Mesodermal cell (in vitro differentiated cells): ENCODE results near the gene CDC42EP1.
A peak's percentile ranks its signal among the peaks of the same experiment; 100 is the strongest.
"Not testable (repeated sequence)": the region's sequence is repeated elsewhere in the genome, so short reads cannot be mapped to it uniquely, and the experiment has no call there.

Source experiments
- H3K27ac ChIP-seq: 2 replicates; pipeline ENCODE4 v1.7.0; 2013; ENCODE audit warnings: mild to moderate bottlenecking, low read depth, low read length, moderate library complexity; ENCODE audit not compliant: severe bottlenecking
- H3K36me3 ChIP-seq: 2 replicates; pipeline ENCODE4 v1.7.1; 2013; ENCODE audit warnings: mild to moderate bottlenecking, low read length, moderate library complexity; ENCODE audit not compliant: control insufficient read depth, insufficient read depth
- H3K4me1 ChIP-seq: one replicate; pipeline ENCODE4 v1.7.1; 2013; ENCODE audit warnings: mild to moderate bottlenecking, low read length; ENCODE audit not compliant: insufficient read depth, control insufficient read depth, poor library complexity, severe bottlenecking
- H3K4me3 ChIP-seq: 2 replicates; pipeline ENCODE4 v1.7.0; 2013; ENCODE audit warnings: low read length, control low read depth, mild to moderate bottlenecking; ENCODE audit not compliant: insufficient read depth, poor library complexity, severe bottlenecking; ENCODE audit errors: extremely low read depth
- H3K9me3 ChIP-seq: 2 replicates; pipeline ENCODE4 v1.7.1; 2013; ENCODE audit warnings: mild to moderate bottlenecking, low read length, moderate library complexity; ENCODE audit not compliant: control insufficient read depth
- WGBS, 2 experiments: methylation state at CpG; one replicate each; pipeline ENCODE4 v1.1.5; 2013; ENCODE audit warnings: missing lambda C conversion rate in 2 of 2; ENCODE audit not compliant: insufficient coverage in 2 of 2; 5-methylcytosine and 5-hydroxymethylcytosine counted together

Gene CDC42EP1

GRCh38 chr22:37550921-37551320 lies 9.4 kb upstream of the CDC42EP1 start:
- H3K9me3 ChIP-seq, H3K27ac ChIP-seq, H3K4me3 ChIP-seq, H3K36me3 ChIP-seq: not testable (repeated sequence)
- H3K4me1 ChIP-seq, result peaks cover 46% of the 10 kb centered on the region
- 95 to 98% methylated on average over 8 to 9 of the region's 9 CpGs for WGBS, 2 experiments

- peaks cover 47% of the 10 kb centered on the region for H3K4me1 ChIP-seq
- H3K27ac ChIP-seq, result peak overlapping the region; percentile 95
- 65 to 68% methylated on average over 6 of the region's 6 CpGs for WGBS, 2 experiments
Measured at GRCh38 chr22:37551981-37552380, 8.3 kb upstream of the CDC42EP1 start.

GRCh38 chr22:37552524-37553163 lies 7.6 kb upstream of the CDC42EP1 start:
- H3K4me1 ChIP-seq, result peaks cover 41% of the 10 kb centered on the region
- no peaks in the 10 kb centered on the region for H3K9me3 ChIP-seq
- no peaks in the 10 kb centered on the region for H3K36me3 ChIP-seq
- WGBS, 2 experiments, result 35 to 38% methylated on average over 9 to 14 of the region's 16 CpGs
- peak overlapping the region; percentile 8 for H3K4me3 ChIP-seq
- peak overlapping the region; percentile 95 for H3K27ac ChIP-seq

More at GRCh38 chr22:37551981-37552380, 8.3 kb upstream of the CDC42EP1 start:
- Histone ChIP-seq H3K9me3 (no peaks in the 10 kb centered on the region), H3K36me3 (no peaks in the 10 kb centered on the region), H3K4me3 (peak overlapping the region; percentile 8)

GRCh38 chr22:37553725-37554124 lies 6.6 kb upstream of the CDC42EP1 start:
- 98% methylated on average over 7 to 8 of the region's 9 CpGs for WGBS, 2 experiments
- Histone ChIP-seq H3K36me3 (no peaks in the 10 kb centered on the region), H3K4me3 (no peak overlapping the region), H3K9me3 (no peaks in the 10 kb centered on the region), H3K27ac (no peak overlapping the region), H3K4me1 (peaks cover 41% of the 10 kb centered on the region)

- no peak overlapping the region for H3K4me3 ChIP-seq
- H3K36me3 ChIP-seq, result no peaks in the 10 kb centered on the region
- peaks cover 45% of the 10 kb centered on the region for H3K4me1 ChIP-seq
- H3K27ac ChIP-seq, result no peak overlapping the region
- no peaks in the 10 kb centered on the region for H3K9me3 ChIP-seq
Measured at GRCh38 chr22:37555029-37555428, 5.3 kb upstream of the CDC42EP1 start.

DNA sequence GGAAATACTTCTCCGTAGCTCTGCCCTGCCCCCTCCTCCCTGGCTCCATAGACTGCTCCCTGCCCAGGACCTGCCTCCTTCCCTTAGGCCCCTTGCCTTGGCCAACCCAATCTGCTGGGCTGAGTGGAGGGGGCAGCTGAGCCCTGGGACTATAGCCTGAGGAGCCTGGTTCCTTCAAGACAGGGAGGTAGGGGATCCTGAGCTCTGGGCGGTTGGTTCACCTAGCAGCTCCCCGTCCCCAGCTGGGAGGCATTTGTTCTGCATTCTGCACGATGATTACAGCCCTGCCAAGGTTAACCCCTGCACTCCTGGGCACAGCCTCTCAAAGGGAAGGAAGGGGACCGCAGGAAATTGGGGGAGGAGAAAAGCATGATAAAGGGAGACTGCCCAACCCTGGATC lies 3.6 kb upstream of the CDC42EP1 start:
- no peaks in the 10 kb centered on the region for H3K9me3 ChIP-seq
- H3K4me1 ChIP-seq, result peaks cover 39% of the 10 kb centered on the region
- H3K27ac ChIP-seq, result no peak overlapping the region
- peaks cover under 1% of the 10 kb centered on the region for H3K36me3 ChIP-seq
- 7 to 8% methylated on average over 2 to 3 of the region's 5 CpGs for WGBS, 2 experiments
- H3K4me3 ChIP-seq, result no peak overlapping the region

- Histone ChIP-seq H3K4me1 (peaks cover 39% of the 10 kb centered on the region), H3K9me3 (no peaks in the 10 kb centered on the region), H3K36me3 (peaks cover 8% of the 10 kb centered on the region), H3K4me3 (no peak overlapping the region), H3K27ac (no peak overlapping the region)
- WGBS, 2 experiments, result 90 to 92% methylated on average over 5 of the region's 7 CpGs
Measured at GRCh38 chr22:37557321-37558001, 2.8 kb upstream of the CDC42EP1 start.

DNA sequence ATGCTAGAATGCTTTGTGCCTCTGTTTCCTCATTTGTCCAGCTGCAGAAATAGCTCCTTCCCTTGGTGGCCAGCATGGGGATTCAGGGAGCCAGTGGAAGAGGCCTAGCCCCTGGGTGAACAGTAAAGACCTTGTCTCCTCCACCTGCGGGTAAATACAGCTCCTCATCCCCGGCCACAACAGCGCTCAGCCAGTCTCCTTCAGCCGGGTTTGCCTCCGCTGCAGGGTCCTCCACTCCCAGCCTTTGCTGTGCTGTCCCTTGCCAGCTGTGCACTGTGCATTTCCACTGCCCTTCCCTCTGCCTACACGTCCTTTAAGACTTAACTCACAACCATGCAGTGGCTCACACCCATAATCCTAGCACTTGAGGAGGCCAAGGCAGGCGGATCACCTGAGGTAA lies 1.5 kb upstream of the CDC42EP1 start:
- peaks cover 42% of the 10 kb centered on the region for H3K4me1 ChIP-seq
- no peaks in the 10 kb centered on the region for H3K9me3 ChIP-seq
- H3K27ac ChIP-seq, result peak overlapping the region; percentile 10
- no peak overlapping the region for H3K4me3 ChIP-seq
- H3K36me3 ChIP-seq, result peaks cover 15% of the 10 kb centered on the region
- 81 to 87% methylated on average over 6 to 7 of the region's 7 CpGs for WGBS, 2 experiments

DNA sequence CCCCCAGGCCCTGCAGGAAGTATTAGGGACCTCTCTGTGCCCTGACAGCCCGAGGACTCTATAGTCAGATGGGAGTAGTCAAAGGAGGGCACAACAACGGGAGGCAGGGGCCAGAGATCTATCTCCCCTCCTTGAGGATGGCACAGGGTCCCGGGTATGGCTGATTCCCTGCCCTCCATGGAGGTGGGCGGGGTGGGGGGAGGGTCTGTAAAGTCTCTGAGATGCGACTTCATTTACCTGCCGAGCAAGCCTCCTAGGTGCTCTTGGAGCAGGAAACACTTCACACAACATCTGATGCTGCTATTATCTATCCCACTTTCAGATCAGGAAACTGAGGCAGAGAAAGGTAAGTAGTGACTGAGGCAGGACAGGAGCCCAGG lies 769 bp upstream of the CDC42EP1 start:
- Histone ChIP-seq H3K9me3 (no peaks in the 10 kb centered on the region), H3K36me3 (peaks cover 19% of the 10 kb centered on the region), H3K4me1 (peaks cover 45% of the 10 kb centered on the region), H3K27ac (peak overlapping the region; percentile 97), H3K4me3 (peak overlapping the region; percentile 77)
- WGBS, 2 experiments, result no CpG with 5 or more reads among the region's 6 CpGs

GRCh38 chr22:37560608-37561211 lies 430 bp downstream of the CDC42EP1 start:
- WGBS, 2 experiments, result 0 to 2% methylated on average over 11 to 19 of the region's 72 CpGs
- peak overlapping the region; percentile 97 for H3K27ac ChIP-seq
- H3K4me3 ChIP-seq, result peak overlapping the region; percentile 77
- no peaks in the 10 kb centered on the region for H3K9me3 ChIP-seq
- H3K36me3 ChIP-seq, result peaks cover 24% of the 10 kb centered on the region
- H3K4me1 ChIP-seq, result peaks cover 47% of the 10 kb centered on the region
